ENCODE data around the gene GID8. TPM values are rescaled to one million over a fixed set of nuclear protein-coding genes. Genes with fewer than 3 reads are reported as not detected.

The GID8 gene
- total RNA-seq (2016; rRNA removed; fragmentation: Illumina TruSeq; extraction: Trizol): 59.8 and 74.4 TPM in 2 replicates
- total RNA-seq (2016; cell fraction: cytosol; rRNA removed; fragmentation: Illumina TruSeq; extraction: Trizol; ENCODE audit: low read depth): 17.8 and 18.7 TPM in 2 replicates
- total RNA-seq (2016; cell fraction: insoluble cytoplasmic fraction; rRNA removed; fragmentation: Illumina TruSeq; extraction: Trizol): 60.3 and 68.0 TPM in 2 replicates
- total RNA-seq (2016; cell fraction: membrane; rRNA removed; fragmentation: Illumina TruSeq; extraction: Trizol): 45.9 and 46.6 TPM in 2 replicates
- total RNA-seq (2016; cell fraction: nucleus; rRNA removed; fragmentation: Illumina TruSeq; extraction: Trizol): 35.6 and 42.8 TPM in 2 replicates
- polyA plus RNA-seq (2011; rRNA removed): 39.0 and 39.6 TPM in 2 replicates
- polyA plus RNA-seq (2011; cell fraction: cytosol; rRNA removed): 39.6 and 40.7 TPM in 2 replicates
- 23.9 and 26.9 TPM in 2 replicates for polyA plus RNA-seq (2011; cell fraction: nucleus; rRNA removed)
- 36.8 and 46.0 TPM in 2 replicates for polyA plus RNA-seq (2012)
- polyA plus RNA-seq (2016; cell fraction: cytosol; fragmentation: Illumina TruSeq; extraction: Trizol; ENCODE audit: low read depth): 14.5 and 16.6 TPM in 2 replicates
- 66.0 and 70.4 TPM in 2 replicates for polyA plus RNA-seq (2016; cell fraction: insoluble cytoplasmic fraction; fragmentation: Illumina TruSeq; extraction: Trizol; ENCODE audit: low read depth)
- 31.6 and 32.0 TPM in 2 replicates for polyA plus RNA-seq (2016; cell fraction: membrane; fragmentation: Illumina TruSeq; extraction: Trizol; ENCODE audit: low read depth)
- polyA plus RNA-seq (2016; cell fraction: nucleus; fragmentation: Illumina TruSeq; extraction: Trizol; ENCODE audit: insufficient read depth, low read depth): 58.8 and 62.9 TPM in 2 replicates
- 30.6 and 61.9 TPM in 2 replicates for polyA minus RNA-seq (2011; rRNA and poly(A)+ RNA removed; ENCODE audit: low replicate concordance)
- 28.5 and 31.3 TPM in 2 replicates for polyA minus RNA-seq (2011; cell fraction: cytosol; rRNA and poly(A)+ RNA removed)
- 27.2 and 34.4 TPM in 2 replicates for polyA minus RNA-seq (2011; cell fraction: nucleus; rRNA and poly(A)+ RNA removed)
- Bru-seq, nascent RNA: percentile 95 among the genes with signal in this experiment
- BruChase-seq, experiment 1, labeled RNA remaining after a 6-hour chase: percentile 99 among the genes with signal in this experiment
- percentile 98 among the genes with signal in this experiment for BruChase-seq, experiment 2, labeled RNA remaining after a 2-hour chase
- long read RNA-seq, experiment 1, full-length matches to known transcripts: 122 of 145 reads
- long read RNA-seq, experiment 1, partial matches to known transcripts: 10 of 145 reads
- long read RNA-seq, experiment 1, other reads (novel, unspliced or antisense): 13 of 145 reads
- long read RNA-seq, experiment 2, full-length matches to known transcripts: 126 of 230 reads
- long read RNA-seq, experiment 2, partial matches to known transcripts: 11 of 230 reads
- long read RNA-seq, experiment 2, other reads (novel, unspliced or antisense): 93 of 230 reads

DNA sequence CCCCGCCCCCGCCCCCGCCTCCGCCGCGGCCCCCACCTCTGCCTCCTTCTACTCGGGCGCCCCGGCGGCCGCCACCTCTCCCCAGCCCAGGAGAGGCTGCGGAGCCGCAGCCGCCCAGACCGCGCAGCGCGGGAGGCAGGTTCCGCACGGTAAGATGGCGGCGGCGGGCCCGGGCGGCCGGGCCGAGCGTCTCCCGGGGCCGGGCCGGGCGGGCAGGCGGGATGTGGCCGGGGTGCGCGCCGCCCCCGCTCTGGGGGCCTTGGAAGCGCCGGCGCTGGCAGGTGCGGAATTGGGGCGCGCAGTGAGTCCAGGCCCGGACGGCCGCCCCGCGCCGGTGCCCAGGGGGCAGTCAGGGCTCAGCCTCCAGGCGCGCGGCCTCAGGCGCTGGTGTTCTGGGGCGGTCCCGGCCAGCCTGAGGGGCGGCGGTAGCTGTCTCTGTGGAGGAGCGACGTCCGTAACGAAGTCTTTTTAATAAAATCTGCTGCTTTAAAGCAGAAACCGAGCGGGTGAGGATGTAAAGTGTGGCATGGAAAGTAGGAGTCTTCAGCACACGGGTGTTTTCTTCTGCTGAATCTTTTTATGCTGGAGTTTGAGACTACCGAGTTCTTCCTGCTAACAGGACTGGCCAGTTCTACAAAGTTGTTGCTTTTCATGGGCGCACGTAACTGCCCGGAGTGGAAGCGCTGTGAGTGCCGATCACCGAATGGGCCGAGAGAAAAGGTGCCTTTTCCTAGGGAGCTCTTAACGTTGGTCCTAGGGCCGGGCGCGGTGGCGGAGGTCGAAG is at the start of gene GID8:
GID8 (plus strand) TSS at position 43 of the 784 bp plus-strand sequence. CDS start 3,356 bp downstream, outside the sequence.
- CTCF ChIA-PET (ENCODE audit: low intra/inter-chr PET ratio, low total read pairs): no interaction called here
- H4K20me1 ChIP-seq (ENCODE audit: insufficient read depth, low read length): peaks cover 48% of the 10 kb centered on the region
- under 1% methylated on average over 45 of the region's 79 CpGs for WGBS (ENCODE audit: low lambda C conversion rate)
- FAIRE-seq (no peak), DNase-seq (ENCODE audit: low spot score) (peak; percentile 35), ATAC-seq (peak; percentile 54)
- peak within 1 kb of the TSS; percentile 97 for H3K9ac ChIP-seq (ENCODE audit: insufficient read depth, low read depth, low read length)
- in situ Hi-C loops (cut with HindIII; ENCODE audit: extremely low pct_ligation_motif_present, low pct_unique_long_range_greater_than_20kb): no loop called here
- peaks cover 65% of the 10 kb centered on the region for H3K4me1 ChIP-seq (ENCODE audit: insufficient read depth, low read length)
- H3K27me3 ChIP-seq (ENCODE audit: control insufficient read depth in 1 of 2, insufficient read depth in 2 of 2, low read length in 2 of 2): no peaks in the 10 kb centered on the region; a peak in 1 of 5 replicates
- POLR2A ChIA-PET: interaction anchor here (1.0 to 7.5 kb wide), 17 partner anchors 8 to 272 kb away, joined by 3 to 205 read pairs (median 7); partner anchors contain the start of genes DIDO1, SLC17A9 and TCFL5
- H3K36me3 ChIP-seq (replicated peaks in 1 of 2; ENCODE audit: control insufficient read depth in 1 of 2, insufficient read depth in 2 of 2, low read length in 2 of 2): peaks cover 24 to 50% of the 10 kb centered on the region in 2 experiments
- H3K4me3 ChIP-seq (replicated peaks in 1 of 3; ENCODE audit: insufficient read depth in 1 of 3, low read depth in 2 of 3, low read length in 3 of 3): peak within 1 kb of the TSS; percentile 80 to 99 (median 94)
- BruUV-seq (replicated peaks): TSS peak; percentile 42
- peak within 1 kb of the TSS; percentile 90 for H3K4me2 ChIP-seq (ENCODE audit: low read depth, low read length)
- peak within 1 kb of the TSS; percentile 89 for H3K27ac ChIP-seq (ENCODE audit: extremely low read length, insufficient read depth, low read length)
- no peaks in the 10 kb centered on the region for H3K9me3 ChIP-seq (ENCODE audit: low read length)
- H3K79me2 ChIP-seq (ENCODE audit: insufficient read depth, low read length): peaks cover 90% of the 10 kb centered on the region
- H2AFZ ChIP-seq (ENCODE audit: low read length): no peak within 1 kb of the TSS
- intact Hi-C loops (cut with micrococcal nuclease; ENCODE audit: unreplicated experiment): loop anchor here (1.0 to 5.0 kb wide), 2 partner anchors 17 to 36 kb away; no protein-coding TSS in a partner anchor
- TF ChIP-seq CEBPB (IDR thresholded peaks at IDR 0.05; ENCODE audit: borderline replicate concordance, low read depth, low read length): no peak
- 0 out of 2 replicates have a peak, but pooled peaks have one; percentile 31 for TF ChIP-seq TSC22D2 (CRISPR knock-in tag; IDR thresholded peaks at IDR 0.05; ENCODE audit: borderline replicate concordance)
- TF ChIP-seq SMAD1 (CRISPR knock-in tag; IDR thresholded peaks at IDR 0.05; ENCODE audit: borderline replicate concordance, low read depth): peak; percentile 47; the same call in 1 of the 2 replicates
- no peak for TF ChIP-seq ZKSCAN5 (CRISPR knock-in tag; IDR thresholded peaks at IDR 0.05)
- TF ChIP-seq MTF1 (CRISPR knock-in tag; IDR thresholded peaks at IDR 0.05): no peak
- TF ChIP-seq AHR (CRISPR knock-in tag; IDR thresholded peaks at IDR 0.05): 0 out of 2 replicates have a peak, but pooled peaks have one; percentile 32
- TF ChIP-seq, protein P1, sequence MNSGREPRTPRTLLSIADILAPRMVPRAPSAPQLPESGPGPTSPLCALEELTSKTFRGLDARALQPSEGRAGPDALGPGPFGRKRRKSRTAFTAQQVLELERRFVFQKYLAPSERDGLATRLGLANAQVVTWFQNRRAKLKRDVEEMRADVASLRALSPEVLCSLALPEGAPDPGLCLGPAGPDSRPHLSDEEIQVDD (CRISPR knock-in tag; IDR thresholded peaks at IDR 0.05; ENCODE audit: borderline replicate concordance): 0 out of 2 replicates have a peak, but pooled peaks have one; percentile 3
- 0 out of 2 replicates have a peak, but pooled peaks have one; percentile 72 for TF ChIP-seq MBNL3 (CRISPR knock-in tag; conservative IDR thresholded peaks at IDR 0.05)
- 0 out of 2 replicates have a peak, but pooled peaks have one; percentile 4 for TF ChIP-seq ZNF775 (CRISPR knock-in tag; IDR thresholded peaks at IDR 0.05; ENCODE audit: borderline replicate concordance)
- TF ChIP-seq HHEX (CRISPR knock-in tag; IDR thresholded peaks at IDR 0.05): no peak
- TF ChIP-seq SP4 (CRISPR knock-in tag; IDR thresholded peaks at IDR 0.05): peak; percentile 53; the same call in 1 of the 2 replicates
- TF ChIP-seq ZNF549 (CRISPR knock-in tag; IDR thresholded peaks at IDR 0.05): no peak
- TF ChIP-seq ZNF256 (CRISPR knock-in tag; conservative IDR thresholded peaks at IDR 0.05): no peak
- 0 out of 2 replicates have a peak, but pooled peaks have one; percentile 16 for TF ChIP-seq HDAC1 (CRISPR knock-in tag; IDR thresholded peaks at IDR 0.05)
- peak; percentile 79 for TF ChIP-seq HOXA5 (CRISPR knock-in tag; IDR thresholded peaks at IDR 0.05)
- TF ChIP-seq YEATS2 (CRISPR knock-in tag; IDR thresholded peaks at IDR 0.05; ENCODE audit: borderline replicate concordance): peak; percentile 38; the same call in 1 of the 2 replicates
